ENCODE results near the gene ST8SIA1.

ST8SIA1 gene

DNA sequence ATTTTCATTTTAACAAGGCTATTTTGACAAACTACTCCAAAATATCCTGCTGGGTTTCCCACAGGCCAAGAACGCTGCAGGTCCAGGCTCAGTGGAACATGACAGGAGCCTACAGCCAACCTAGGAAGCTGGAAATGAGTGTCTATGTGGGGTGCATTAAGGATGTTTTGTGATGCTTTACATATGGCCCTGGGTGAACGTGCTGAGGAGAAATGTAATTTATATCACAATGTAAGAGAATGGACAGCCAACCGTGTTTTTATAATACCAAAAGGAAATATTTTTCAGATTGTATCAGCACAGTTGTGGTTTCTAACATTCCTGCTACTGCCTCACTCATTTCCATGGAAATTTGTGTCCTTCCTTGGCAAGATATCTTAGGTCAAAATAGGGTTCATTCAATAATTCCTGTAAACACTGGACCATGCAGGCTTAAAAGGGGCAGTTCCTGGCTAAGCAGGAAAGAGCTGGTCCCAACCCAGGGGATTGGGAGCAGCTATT is 51.5 kb downstream of the ST8SIA1 start:
- no peak for DNase-seq (ENCODE audit: low read depth)

DNA sequence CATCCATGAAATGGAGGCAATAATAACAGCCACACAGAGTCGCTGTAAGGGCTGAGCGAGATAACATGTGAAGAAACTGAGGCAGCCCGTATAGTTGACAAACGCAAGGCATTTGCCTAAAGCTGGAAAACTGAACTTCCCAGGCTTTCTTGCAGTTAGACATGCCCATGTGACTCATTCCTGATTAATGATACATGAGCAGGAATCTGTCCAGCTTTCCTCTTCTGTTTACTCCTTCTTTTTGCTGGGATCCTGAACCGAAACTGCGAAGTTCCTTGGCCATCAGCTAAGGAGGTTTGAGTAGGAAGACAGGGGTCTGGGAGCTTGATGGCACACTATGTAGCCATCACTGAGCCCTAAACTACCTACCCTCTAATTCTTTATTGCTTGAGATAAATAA is 52.2 kb downstream of the ST8SIA1 start:
- no peak for DNase-seq (ENCODE audit: low read depth)

DNA sequence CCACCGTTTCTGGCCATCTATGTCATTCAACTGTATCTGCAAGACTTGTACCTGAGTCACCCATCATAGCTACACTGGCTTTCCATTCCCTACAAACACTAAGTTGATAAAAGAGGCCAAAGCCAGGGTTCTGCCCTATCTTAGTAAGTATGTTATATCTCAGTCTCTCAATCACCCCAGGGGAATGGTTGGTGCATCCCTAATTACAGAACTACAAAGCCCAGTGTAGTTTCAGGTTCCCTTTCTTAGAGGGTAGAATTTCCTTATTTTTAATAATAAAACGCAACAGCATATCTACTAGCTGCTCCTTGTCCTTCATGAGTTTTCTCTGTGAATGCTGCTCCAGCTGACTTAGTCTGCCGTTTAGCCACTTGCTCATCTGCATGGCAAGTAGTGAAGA is 57.6 kb downstream of the ST8SIA1 start:
- DNase-seq (ENCODE audit: low read depth) = no peak

DNA sequence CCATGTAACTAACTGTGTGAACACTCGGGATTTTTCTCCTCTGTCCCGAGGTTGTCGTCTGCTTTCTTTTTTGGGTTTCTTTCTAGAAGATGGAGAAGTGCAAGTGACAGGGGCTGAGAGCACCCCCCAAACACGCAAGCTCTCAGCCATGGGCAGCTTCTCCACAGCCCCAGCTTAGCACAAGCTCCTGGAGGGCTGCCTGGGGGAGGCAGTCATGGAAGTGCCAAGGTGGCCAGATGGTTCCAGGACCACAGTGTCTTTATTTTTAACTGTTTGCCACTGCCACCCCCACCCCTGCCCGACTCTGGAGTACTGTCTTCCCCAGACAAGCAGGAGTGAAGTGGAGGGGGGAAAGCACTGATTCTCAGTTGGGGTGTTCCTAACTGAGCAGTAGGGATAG is 58.2 kb downstream of the ST8SIA1 start:
- DNase-seq (ENCODE audit: low read depth) = no peak

DNA sequence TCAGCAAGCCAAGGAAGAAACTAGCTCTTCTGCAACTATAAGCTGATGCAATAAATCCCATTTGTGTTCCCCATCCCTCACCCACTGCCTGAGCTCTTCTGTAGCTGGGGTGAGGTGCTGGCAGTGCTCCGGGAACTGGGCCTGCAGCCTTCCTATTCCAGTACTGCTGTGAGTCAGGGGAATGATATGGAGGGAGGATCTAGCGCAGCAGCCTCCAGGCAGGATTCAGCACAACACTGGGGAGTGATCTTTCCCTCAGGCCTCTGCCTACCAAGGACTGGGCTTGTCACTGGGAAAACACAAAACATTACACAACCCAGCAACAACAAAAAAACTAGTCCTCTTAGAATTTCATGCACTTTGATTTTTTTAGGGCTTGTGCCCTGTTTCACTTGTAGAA is 58.7 kb downstream of the ST8SIA1 start:
- no peak for DNase-seq (ENCODE audit: low read depth)

DNA sequence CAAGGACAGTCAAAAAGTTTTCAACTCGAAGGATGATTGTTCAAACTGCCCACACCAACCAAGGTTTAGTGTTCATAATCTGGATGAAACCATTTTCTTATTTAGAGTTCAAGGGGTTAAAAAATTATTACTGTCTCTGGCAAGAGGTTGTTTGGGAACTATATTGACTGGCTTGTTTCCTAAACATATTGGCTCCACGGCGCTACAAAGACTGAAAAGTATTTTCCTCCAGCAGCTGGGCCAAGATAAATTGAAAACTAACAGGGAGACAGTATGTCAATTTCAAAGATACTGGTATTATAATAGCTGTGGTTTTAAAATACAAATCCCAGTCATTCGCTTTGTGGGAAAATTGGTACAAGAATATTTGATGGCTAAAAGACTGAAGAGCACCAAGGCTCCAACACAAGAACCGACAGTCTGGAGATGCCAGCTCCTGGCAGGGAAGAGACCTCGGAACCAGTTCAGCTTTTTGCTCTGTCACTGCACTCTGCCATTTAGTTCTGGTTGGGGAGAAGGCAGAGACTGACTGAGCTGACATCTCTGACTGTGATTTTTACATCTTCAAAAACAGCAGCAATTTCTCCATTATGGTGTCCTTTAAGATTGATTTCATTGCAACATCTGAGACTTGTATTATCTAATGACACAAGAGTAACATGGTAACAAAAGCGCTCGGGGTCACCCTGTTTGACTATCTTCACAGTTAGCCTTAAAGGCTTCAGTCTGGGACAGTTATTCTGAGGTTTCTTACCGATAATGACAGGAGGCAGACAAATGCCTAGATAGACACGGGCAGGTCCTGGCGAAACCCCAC is 62.0 kb downstream of the ST8SIA1 start:
- no peak for DNase-seq (ENCODE audit: low read depth)

DNA sequence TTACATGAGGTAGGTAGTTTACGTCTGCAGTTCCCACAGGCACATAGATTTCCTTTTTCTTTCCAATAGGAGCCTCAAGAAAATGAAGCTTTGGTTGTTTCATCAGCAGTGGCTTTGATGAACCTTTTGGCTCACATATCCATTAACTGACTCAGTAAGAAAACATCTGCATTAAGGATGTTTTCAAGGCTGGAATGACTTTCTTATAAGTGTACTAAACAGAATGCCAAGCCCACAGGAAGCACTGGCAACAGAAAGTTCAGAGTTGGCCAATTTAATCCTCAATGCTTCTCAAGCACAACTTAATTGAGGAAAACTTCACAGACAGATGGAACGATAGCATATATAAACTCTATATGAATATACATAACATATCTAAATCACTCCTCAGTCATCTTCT is 63.5 kb downstream of the ST8SIA1 start:
- no peak for DNase-seq (ENCODE audit: low read depth)

DNA sequence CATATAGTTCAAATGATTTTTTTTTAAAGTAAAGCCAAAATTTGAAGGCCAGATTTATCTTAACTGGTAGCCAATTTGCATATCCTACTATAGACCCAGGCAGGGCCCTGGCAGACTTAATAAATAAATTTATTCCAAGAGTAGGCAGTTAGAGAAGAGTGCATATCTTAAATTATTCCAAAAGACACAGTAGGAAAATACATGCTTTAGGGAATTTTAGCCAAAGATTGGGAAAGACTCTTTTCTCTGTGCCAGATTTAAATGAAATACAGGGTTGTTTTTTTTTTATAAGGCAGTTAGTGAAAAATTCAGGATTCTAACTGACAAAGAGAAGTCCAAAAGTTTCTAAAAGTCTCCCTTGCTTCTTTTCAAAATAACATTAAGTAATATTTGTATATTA is 65.5 kb downstream of the ST8SIA1 start:
- DNase-seq (ENCODE audit: low read depth) = no peak

DNA sequence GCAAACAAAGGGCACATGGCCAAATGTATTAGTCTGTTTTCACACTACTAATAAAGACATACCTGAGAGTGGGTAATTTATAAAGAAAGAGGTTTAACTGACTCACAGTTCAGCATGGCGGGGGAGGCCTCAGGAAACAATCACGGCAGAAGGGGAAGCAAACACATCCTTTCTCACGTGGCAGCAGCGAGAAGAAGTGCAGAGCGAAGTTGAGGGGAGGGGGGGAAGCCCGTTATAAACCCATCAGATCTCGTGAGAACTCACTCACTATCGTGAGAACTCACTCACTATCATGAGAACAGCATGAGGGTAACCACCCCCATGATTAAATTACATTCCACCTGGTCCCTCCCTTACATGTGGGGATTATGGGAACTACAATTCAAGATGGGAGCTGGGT is 66.1 kb downstream of the ST8SIA1 start:
- no peak for DNase-seq (ENCODE audit: low read depth)

DNA sequence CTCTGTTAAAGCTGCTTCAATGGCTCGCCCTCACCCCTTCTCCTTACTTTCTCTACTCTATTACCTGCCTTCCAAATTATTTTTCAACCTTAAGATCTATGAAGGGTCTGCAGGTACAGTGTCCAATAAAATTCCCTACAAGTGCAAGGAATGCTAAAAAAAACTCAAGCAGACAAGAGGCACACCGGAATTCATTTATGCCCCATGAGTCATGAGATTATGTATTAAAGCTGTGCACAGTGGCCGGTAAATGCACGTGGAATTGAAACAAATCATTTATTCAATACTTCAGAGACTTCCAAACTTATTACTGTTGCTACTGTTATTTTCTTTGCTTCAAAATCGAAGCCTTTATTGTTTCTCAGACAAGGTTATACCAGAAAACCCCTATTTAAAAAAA is 68.4 kb downstream of the ST8SIA1 start:
- no peak for DNase-seq (ENCODE audit: low read depth)

DNA sequence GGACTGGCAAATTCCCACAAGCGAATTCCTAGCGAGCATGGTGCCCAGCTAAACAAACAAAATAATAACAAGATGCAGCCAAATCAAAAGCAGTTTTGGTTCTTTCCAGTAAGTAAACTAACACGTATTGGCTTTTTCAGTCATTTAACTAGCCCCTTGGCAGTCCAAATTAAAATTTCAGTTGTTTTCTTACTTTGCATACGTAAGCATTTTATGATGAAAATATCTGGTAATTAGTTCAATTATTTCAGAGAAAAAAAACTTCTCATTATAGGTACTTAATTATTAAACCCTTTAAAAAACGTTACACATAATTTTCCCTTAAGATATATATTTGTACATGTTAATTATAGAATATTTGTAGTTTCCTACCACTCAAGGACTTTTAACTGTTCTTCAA is 70.1 kb downstream of the ST8SIA1 start:
- no peak for DNase-seq (ENCODE audit: low read depth)

DNA sequence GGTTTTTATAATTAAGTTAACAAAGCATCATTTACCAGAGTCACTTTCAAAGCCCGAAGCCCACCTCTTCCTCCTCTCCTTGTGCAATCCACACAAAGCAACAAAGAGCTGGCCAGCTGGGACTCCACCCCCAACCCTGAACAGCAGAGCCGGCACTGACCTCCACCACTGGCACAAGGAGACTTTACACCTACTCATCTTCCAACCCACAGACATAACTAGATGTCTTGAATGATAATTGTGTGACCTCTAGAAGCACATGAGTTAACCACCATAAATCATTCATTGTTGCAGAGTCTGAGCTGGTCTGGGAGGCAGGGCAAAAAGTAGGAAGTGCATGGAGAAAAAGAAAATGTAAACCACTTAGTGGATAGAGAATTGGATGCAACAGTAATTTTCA is 72.2 kb downstream of the ST8SIA1 start:
- DNase-seq (ENCODE audit: low read depth) = no peak

DNA sequence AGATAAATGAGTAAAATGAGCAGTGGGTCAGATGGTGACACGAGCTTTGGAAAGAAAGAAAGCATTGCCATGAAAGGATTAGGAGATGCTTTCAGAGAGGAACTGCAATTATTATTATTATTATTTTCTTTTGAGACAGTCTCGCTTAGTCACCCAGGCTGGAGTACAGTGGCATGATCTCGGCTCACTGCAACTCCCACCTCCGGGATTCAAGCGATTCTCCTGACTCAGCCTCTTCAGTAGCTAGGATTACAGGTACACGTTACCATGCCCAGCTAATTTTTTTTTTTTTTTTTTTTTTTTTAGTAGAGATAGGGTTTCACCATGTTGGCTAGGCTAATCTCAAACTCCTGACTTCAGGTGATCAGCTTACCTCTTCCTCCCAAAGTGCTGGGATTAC is 77.4 kb downstream of the ST8SIA1 start:
- DNase-seq (ENCODE audit: low read depth) = no peak

DNA sequence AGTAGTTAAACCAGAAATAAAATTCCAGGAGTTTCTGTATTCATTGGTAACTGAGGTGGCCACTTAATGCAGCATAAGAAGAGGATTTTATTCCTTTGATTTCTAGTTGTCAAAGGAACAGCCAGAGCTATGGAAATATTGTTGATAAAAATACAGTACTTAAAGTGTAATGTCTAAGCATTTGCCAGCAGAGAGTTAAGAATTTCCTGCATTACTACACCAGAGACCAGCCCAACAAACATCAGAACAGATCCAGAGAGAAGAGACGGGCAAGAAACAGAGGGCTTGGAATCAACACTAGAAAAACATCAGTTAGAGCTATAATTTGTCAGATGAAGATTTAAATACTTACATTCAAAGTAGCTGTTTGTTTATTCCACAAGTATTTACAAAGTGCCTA is 77.9 kb downstream of the ST8SIA1 start:
- DNase-seq (ENCODE audit: low read depth) = no peak

DNA sequence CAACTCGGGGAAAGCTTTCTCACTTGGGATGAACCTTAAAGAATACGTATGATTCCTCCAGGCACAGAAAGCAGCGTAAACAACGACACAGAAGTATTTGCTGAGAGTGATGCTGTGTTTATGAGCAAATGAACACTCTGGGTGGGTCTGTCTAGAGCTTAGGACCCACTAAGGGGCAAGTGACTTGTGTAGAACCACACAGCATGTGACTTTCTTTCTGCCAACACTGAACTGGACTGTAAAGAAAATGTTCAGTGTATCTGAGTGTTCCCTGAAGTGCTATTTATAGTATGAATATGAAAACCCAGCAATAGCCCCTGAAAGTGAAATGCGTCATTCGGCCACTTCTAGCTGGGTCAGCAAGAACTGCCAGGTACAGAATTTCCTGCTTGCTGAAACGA is 78.5 kb downstream of the ST8SIA1 start:
- no peak for DNase-seq (ENCODE audit: low read depth)

DNA sequence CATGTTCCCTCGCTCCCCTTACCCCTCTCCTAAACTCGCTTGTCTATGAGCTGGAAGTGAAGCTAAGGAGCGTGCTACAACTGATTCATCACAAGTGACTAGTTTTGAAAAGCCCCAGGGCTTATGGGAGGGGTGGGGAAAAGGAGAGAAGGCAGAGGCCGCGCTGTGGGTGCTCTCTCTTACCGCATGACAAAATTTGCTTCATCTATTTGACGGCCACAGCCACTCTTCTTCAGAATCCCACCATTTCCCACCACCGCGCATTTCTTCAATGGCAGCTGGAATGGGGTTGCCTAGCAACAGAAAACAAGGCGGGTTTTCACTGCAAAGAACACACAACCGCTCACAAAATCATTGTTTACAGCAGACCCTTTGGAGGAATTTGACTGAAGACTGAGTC is 79.4 kb downstream of the ST8SIA1 start:
- DNase-seq (ENCODE audit: low read depth) = no peak

DNA sequence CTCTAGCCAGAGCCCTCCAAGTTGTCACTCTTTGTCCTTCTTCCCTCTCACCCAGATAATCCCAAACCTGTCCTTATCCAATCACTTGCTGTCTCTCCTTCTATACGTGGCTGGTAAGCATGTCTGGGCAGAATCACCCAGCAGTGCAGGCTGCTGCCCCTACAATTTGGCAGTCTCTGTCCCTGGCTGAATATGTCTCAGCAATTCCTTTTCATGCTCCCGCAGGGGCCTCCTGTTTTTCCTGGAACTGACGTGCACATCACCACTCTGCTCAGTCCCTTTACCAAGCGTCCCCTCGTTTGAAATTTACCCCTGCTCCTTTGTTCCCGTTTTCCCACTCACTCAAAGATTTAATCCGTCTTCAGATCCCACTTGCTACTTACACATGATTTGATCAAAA is 80.0 kb downstream of the ST8SIA1 start:
- no peak for DNase-seq (ENCODE audit: low read depth)

DNA sequence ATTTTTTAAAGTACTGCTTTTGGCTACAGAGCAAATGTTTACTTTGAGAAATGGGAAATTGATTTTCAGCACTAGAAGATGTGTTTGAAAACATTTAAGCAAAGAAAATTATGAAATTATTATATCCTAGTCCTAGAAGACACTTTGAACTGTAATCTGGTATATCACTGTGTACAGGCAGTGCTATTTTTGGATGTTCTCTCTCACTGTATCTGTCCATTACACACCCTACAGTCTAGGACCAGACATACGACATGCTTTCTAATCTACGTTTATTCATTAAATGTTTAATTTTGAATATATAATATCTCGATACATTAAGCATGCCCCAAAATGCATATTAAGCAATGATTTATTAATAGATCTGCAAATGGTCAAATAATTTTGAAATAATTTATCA is 82.5 kb downstream of the ST8SIA1 start:
- DNase-seq (ENCODE audit: low read depth) = no peak

DNA sequence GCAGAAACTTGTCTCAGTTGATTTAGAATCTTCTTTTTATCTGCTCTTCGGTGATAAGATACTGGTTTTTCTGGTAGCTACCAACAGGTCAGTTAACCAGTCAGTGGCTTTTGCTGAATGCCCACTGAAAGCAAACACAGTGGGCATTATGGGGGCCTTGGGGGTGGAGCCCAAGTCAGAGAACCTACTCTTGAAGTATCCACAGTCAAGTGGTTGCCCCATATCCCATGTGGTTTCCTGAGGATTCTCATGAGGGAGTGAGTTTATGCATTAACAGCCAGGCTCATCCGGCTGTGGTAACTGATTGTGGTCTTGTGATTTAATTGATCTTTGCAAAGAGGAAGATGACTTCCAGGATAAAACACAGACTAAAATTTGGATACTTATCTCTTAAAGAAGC is 83.7 kb downstream of the ST8SIA1 start:
- no peak for DNase-seq (ENCODE audit: low read depth)

DNA sequence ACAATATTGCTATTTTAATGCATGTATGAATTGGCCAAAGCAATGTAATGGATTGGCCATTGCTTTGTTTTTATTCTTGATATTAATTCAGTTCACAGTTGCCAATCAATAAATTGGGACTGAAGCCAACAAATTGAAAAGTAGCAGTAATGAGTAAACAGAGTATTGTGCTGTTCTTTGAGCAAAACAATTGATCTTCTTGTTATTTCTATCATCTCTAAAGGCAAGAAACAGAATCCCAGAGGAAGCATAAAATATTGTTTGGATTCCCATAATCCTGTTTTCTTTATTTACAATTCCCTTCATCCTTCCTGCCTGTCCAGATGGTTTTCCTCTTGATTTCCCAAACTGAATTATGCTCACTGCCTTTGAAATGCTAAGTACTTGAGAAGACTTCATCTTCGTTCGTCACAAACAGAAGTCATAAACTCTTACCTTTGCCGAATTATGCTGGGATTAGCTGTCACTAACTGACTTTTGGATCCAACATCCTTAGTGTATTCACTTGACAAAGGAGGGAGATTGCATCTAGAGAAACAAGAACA is 85.9 kb downstream of the ST8SIA1 start:
- DNase-seq (ENCODE audit: low read depth) = no peak

DNA sequence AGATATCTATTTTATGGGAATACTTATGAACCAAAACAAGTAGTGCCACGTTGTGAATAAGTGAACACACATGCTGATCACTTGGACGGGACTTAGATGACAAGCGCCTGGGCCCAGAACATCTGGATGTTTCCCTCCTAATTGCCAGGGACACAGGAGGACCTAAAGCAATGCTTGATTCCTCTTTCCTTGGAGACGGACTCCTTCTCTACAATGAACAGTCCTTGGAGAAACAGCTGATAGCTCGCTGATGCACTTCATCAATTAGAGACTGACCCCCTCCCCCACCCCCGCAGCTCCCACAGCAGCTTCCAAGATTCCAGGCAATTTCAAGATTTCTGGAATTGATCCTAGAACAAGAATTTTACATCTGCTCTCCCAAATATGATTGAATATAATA is 86.4 kb downstream of the ST8SIA1 start:
- DNase-seq (ENCODE audit: low read depth) = no peak

DNA sequence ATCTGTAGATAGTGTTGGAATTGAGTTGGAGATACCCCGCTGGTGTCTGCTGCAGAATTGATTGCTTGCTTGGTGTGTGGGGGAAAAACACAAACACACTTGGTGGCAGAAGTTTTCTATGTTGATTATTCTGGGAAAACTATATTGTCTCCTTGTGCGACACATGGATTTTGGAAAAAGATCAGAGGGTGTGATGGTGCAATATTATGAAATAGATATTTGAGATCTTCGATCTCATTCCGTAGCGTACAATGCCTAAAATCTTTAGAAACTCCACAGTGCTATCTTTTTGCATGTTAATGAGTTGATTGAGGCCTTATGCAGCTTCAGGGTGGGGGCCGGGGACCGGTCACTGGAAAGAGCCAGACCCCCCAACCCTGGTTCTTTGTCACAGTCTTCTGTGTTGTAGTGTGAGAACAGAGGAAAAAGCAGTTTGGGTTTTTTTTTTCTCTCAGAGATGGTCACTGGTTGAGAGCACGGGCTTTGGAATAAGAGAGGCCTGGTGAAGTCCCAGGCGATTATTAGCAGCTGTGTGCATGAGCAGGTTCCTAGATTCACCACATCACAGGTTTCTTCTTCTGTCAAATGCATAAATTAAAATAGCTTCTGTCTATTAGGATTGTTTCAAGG is 88.2 kb downstream of the ST8SIA1 start:
- no peak for DNase-seq (ENCODE audit: low read depth)

DNA sequence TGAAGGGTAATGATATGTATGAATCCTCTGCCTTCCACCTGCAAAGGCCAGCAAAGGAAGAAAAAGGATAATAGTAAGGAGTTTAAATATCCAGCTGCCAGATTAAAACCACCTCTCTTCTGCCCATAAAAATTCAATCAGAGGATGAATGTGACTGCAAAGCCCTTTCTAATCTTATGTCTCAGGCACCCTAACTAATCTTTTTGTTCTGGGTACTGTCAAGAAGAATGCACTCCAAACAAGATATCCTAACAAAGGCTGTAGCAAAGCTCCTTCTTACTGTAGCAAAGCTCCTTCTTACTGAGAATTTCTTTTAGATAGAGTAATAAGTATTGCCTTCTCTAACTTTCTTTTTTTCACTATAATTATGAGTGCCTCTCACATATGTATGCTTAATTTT is 91.8 kb downstream of the ST8SIA1 start:
- DNase-seq (ENCODE audit: low read depth) = no peak

DNA sequence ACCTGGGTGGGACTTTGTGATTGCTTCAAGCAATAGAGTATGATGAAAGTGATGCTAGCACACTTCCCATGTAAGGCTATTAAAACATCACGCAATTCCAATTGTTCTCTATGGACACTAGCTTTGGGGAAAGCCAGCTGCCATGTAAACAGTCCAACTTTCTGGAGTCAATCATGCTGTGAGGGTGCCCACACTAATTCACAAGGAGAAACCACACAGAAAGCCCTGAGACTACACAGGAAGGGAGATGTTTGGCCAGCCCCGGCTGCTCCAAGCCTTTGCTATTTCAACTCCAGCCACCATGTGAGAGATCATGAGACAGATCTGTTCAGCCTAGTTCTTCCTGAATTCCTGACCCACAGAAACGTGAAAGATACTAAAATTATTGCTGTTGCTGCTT is 96.3 kb downstream of the ST8SIA1 start:
- DNase-seq (ENCODE audit: low read depth) = no peak

Data from activated T-helper 1 cell treated with Interleukin-2 at 50 U/mL for 16 hours (primary cell).